HepG2 (cell line): ENCODE data around the gene RNF114. TPM values are rescaled to one million over a fixed set of nuclear protein-coding genes. Genes with fewer than 3 reads are reported as not detected.

Experiments
- CHCHD3 ChIP-seq: sonication (generic); formaldehyde crosslinking; IDR thresholded peaks from 2 replicates; pipeline ENCODE4 v1.8.0; 2022; ENCODE audit warnings: mild to moderate bottlenecking, missing genetic modification reagents, moderate library complexity
- FOXP1 ChIP-seq, 2 experiments: fragments of 450-650 bp in 1 of 2; IDR thresholded peaks; 2 replicates each; pipeline ENCODE4 v1.6.1; 2017 to 2018; ENCODE audit warnings: antibody characterized with exemption in 1 of 2
- NFKBIZ ChIP-seq: IDR thresholded peaks from 2 replicates; pipeline ENCODE4 v1.6.1; 2018; ENCODE audit warnings: missing genetic modification reagents, missing compliant biosample characterization
- SP4 ChIP-seq: sonication (generic); formaldehyde crosslinking; IDR thresholded peaks from 2 replicates; pipeline ENCODE4 v1.8.1; 2023; ENCODE audit warnings: mild to moderate bottlenecking, missing genetic modification reagents
- TBX2 ChIP-seq: sonication (generic); formaldehyde crosslinking; IDR thresholded peaks from 2 replicates; pipeline ENCODE4 v1.5.0; 2020; ENCODE audit warnings: missing genetic modification reagents, mild to moderate bottlenecking, borderline replicate concordance
- ZKSCAN8 ChIP-seq: IDR thresholded peaks from 2 replicates; pipeline ENCODE4 v1.6.1; 2016; ENCODE audit warnings: borderline replicate concordance, missing genetic modification reagents, missing compliant biosample characterization
- ZNF10 ChIP-seq: sonication (generic); formaldehyde crosslinking; IDR thresholded peaks from 2 replicates; pipeline ENCODE4 v1.4.0; 2020; ENCODE audit warnings: mild to moderate bottlenecking, low read depth, missing genetic modification reagents, borderline replicate concordance
- ZNF17 ChIP-seq: sonication (generic); formaldehyde crosslinking; IDR thresholded peaks from 2 replicates; pipeline ENCODE4 v1.5.0; 2020; ENCODE audit warnings: mild to moderate bottlenecking, missing genetic modification reagents
- polyA plus RNA-seq, 8 experiments: library from polyadenylated mRNA; depleted of rRNA in 3 of 8; stranded (reverse) in 7 of 8; unstranded in 1 of 8; fragments of >200 nt; fragmentation: Illumina TruSeq in 4 of 8; extraction: Trizol in 4 of 8; gene quantifications; 2 replicates each; pipeline versions ENCODE4 v1.2.1 to v1.2.3, GENCODE V29; 2011 to 2016; ENCODE audit warnings: low read depth in 4 of 8, missing spikeins in 1 of 8, mixed read lengths in 1 of 8; ENCODE audit not compliant: insufficient read depth in 1 of 8
- total RNA-seq, 5 experiments: library from RNA; depleted of rRNA; stranded (reverse); fragments of >200 nt; fragmentation: Illumina TruSeq; extraction: Trizol; gene quantifications; 2 replicates each; pipeline ENCODE4 v1.2.3, GENCODE V29; 2016; ENCODE audit warnings: low read depth in 1 of 5
- TF ChIP-seq, protein P1 (sequence below): sonication (generic); formaldehyde crosslinking; IDR thresholded peaks from 2 replicates; pipeline ENCODE4 v1.4.0; 2020; ENCODE audit warnings: missing genetic modification reagents
- TF ChIP-seq, protein P2 (sequence below): sonication (generic); formaldehyde crosslinking; IDR thresholded peaks from 2 replicates; pipeline ENCODE4 v1.9.0; 2021; ENCODE audit warnings: missing genetic modification reagents, mild to moderate bottlenecking, borderline replicate concordance
- TF ChIP-seq, protein P3 (sequence below): sonication (generic); formaldehyde crosslinking; IDR thresholded peaks from 2 replicates; pipeline ENCODE4 v1.5.1; 2020; ENCODE audit warnings: mild to moderate bottlenecking, moderate library complexity, missing genetic modification reagents
- TF ChIP-seq, protein P4 (sequence below): sonication (generic); formaldehyde crosslinking; conservative IDR thresholded peaks from 2 replicates; pipeline ENCODE4 v1.8.0; 2022; ENCODE audit warnings: low read depth, missing genetic modification reagents

Gene RNF114
- total and polyA plus RNA-seq, 2 of the 13 experiments (the other 11 are each of a cell fraction or from before 2014, with no cell fraction given): 119 to 126 TPM

DNA sequence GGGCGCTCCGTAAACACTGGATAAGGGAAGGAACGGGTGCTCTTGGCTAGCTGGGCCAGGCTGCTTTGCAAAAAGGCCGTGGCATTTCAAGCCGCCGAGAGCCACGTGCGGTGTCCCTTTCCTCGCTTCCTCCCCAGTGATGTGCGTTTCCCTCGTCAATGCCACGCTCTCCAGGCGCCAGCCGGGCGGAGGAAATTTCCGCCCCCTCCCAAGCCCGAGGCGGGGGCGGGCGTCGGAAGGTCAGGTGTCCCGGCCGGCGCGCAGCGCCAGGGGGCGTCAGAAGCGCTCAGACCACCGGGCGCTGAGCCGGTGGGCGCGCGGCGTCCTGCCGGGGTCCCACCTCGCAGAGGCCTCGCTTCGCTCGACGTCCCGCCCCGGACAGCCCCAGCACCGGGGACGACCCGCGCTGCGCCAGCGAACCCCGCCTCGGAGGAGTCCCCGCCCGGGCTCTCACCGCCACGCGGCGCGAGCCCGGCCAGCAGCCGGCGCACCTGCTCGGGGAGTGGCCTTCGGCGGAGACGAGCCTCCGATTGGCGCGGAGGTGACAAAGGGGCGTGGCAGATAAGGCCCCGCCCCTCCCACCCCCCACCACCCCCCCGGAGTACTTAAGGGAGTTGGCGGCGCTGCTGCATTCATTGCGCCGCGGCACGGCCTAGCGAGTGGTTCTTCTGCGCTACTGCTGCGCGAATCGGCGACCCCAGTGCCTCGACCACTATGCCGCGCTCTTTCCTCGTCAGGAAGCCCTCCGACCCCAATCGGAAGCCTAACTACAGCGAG, 46.3 kb downstream of the RNF114 start, which contains the start of gene SNAI1 (continued):
- TF ChIP-seq, protein P1, sequence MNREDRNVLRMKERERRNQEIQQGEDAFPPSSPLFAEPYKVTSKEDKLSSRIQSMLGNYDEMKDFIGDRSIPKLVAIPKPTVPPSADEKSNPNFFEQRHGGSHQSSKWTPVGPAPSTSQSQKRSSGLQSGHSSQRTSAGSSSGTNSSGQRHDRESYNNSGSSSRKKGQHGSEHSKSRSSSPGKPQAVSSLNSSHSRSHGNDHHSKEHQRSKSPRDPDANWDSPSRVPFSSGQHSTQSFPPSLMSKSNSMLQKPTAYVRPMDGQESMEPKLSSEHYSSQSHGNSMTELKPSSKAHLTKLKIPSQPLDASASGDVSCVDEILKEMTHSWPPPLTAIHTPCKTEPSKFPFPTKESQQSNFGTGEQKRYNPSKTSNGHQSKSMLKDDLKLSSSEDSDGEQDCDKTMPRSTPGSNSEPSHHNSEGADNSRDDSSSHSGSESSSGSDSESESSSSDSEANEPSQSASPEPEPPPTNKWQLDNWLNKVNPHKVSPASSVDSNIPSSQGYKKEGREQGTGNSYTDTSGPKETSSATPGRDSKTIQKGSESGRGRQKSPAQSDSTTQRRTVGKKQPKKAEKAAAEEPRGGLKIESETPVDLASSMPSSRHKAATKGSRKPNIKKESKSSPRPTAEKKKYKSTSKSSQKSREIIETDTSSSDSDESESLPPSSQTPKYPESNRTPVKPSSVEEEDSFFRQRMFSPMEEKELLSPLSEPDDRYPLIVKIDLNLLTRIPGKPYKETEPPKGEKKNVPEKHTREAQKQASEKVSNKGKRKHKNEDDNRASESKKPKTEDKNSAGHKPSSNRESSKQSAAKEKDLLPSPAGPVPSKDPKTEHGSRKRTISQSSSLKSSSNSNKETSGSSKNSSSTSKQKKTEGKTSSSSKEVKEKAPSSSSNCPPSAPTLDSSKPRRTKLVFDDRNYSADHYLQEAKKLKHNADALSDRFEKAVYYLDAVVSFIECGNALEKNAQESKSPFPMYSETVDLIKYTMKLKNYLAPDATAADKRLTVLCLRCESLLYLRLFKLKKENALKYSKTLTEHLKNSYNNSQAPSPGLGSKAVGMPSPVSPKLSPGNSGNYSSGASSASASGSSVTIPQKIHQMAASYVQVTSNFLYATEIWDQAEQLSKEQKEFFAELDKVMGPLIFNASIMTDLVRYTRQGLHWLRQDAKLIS (CRISPR knock-in tag): no peak
- TF ChIP-seq NFKBIZ (CRISPR knock-in tag) (peak; percentile 86; the same call in 1 of the 2 replicates), CHCHD3 (CRISPR knock-in tag) (peak; percentile 85), ZKSCAN8 (CRISPR knock-in tag) (no peak), FOXP1 (IDR thresholded peaks at IDR 0.05) (no peak), FOXP1 (CRISPR knock-in tag; IDR thresholded peaks at IDR 0.05) (0 out of 2 replicates have a peak, but pooled peaks have one; percentile 5), ZNF10 (CRISPR knock-in tag) (no peak), TBX2 (CRISPR knock-in tag) (peak; percentile 79), ZNF17 (CRISPR knock-in tag) (0 out of 2 replicates have a peak, but pooled peaks have one; percentile 18), SP4 (peak; percentile 95)
- TF ChIP-seq, protein P2, sequence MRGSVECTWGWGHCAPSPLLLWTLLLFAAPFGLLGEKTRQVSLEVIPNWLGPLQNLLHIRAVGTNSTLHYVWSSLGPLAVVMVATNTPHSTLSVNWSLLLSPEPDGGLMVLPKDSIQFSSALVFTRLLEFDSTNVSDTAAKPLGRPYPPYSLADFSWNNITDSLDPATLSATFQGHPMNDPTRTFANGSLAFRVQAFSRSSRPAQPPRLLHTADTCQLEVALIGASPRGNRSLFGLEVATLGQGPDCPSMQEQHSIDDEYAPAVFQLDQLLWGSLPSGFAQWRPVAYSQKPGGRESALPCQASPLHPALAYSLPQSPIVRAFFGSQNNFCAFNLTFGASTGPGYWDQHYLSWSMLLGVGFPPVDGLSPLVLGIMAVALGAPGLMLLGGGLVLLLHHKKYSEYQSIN (CRISPR knock-in tag): 0 out of 2 replicates have a peak, but pooled peaks have one; percentile 3
- TF ChIP-seq, protein P3, sequence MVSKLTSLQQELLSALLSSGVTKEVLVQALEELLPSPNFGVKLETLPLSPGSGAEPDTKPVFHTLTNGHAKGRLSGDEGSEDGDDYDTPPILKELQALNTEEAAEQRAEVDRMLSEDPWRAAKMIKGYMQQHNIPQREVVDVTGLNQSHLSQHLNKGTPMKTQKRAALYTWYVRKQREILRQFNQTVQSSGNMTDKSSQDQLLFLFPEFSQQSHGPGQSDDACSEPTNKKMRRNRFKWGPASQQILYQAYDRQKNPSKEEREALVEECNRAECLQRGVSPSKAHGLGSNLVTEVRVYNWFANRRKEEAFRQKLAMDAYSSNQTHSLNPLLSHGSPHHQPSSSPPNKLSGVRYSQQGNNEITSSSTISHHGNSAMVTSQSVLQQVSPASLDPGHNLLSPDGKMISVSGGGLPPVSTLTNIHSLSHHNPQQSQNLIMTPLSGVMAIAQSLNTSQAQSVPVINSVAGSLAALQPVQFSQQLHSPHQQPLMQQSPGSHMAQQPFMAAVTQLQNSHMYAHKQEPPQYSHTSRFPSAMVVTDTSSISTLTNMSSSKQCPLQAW (CRISPR knock-in tag): no peak
- TF ChIP-seq, protein P4, sequence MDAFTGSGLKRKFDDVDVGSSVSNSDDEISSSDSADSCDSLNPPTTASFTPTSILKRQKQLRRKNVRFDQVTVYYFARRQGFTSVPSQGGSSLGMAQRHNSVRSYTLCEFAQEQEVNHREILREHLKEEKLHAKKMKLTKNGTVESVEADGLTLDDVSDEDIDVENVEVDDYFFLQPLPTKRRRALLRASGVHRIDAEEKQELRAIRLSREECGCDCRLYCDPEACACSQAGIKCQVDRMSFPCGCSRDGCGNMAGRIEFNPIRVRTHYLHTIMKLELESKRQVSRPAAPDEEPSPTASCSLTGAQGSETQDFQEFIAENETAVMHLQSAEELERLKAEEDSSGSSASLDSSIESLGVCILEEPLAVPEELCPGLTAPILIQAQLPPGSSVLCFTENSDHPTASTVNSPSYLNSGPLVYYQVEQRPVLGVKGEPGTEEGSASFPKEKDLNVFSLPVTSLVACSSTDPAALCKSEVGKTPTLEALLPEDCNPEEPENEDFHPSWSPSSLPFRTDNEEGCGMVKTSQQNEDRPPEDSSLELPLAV (CRISPR knock-in tag): peak; percentile 80; the same call in 1 of the 2 replicates
